ENCODE data around the gene SOWAHA.

The SOWAHA gene

GRCh38 chr5:132808866-132809265 is 4.2 kb upstream of the SOWAHA start:
- no peak for DNase-seq

GRCh38 chr5:132810605-132811004 is 2.5 kb upstream of the SOWAHA start:
- no peak for DNase-seq

- DNase-seq, result no peak
Observed at GRCh38 chr5:132812123-132812765, 858 bp upstream of the SOWAHA start.

- DNase-seq, result peak in 1 of 2 experiments; percentile 37
Observed at GRCh38 chr5:132813599-132814502, 749 bp downstream of the SOWAHA start.

GRCh38 chr5:132814503-132815294 is 1.6 kb downstream of the SOWAHA start:
- DNase-seq, result no peak

GRCh38 chr5:132815454-132815853 is 2.4 kb downstream of the SOWAHA start:
- no peak for DNase-seq

- no peak for DNase-seq
Observed at GRCh38 chr5:132816083-132816482, 3.0 kb downstream of the SOWAHA start.

- DNase-seq, result no peak
Observed at GRCh38 chr5:132816554-132816953, 3.5 kb downstream of the SOWAHA start.

GRCh38 chr5:132817011-132817410 is 3.9 kb downstream of the SOWAHA start:
- no peak for DNase-seq

- DNase-seq, result no peak
Observed at GRCh38 chr5:132819468-132819867, 6.4 kb downstream of the SOWAHA start.

- DNase-seq, result peak; percentile 96 to 97
Observed at GRCh38 chr5:132820162-132820754, 7.2 kb downstream of the SOWAHA start.

GRCh38 chr5:132821350-132821749 is 8.2 kb downstream of the SOWAHA start:
- DNase-seq, result no peak

- DNase-seq, result no peak
Observed at GRCh38 chr5:132821791-132822190, 8.7 kb downstream of the SOWAHA start.

GRCh38 chr5:132822650-132823480 is 9.8 kb downstream of the SOWAHA start:
- DNase-seq, result no peak

- no peak for DNase-seq
Observed at GRCh38 chr5:132823481-132824050, 10.5 kb downstream of the SOWAHA start.

GRCh38 chr5:132824426-132824825 is 11.3 kb downstream of the SOWAHA start:
- DNase-seq, result no peak

GRCh38 chr5:132825033-132825833 is 12.1 kb downstream of the SOWAHA start:
- no peak for DNase-seq

GRCh38 chr5:132825834-132826391 is 12.8 kb downstream of the SOWAHA start:
- peak in 1 of 2 experiments; percentile 42 for DNase-seq

GRCh38 chr5:132826424-132827082 is 13.5 kb downstream of the SOWAHA start:
- DNase-seq, result no peak

All from activated CD4-positive, alpha-beta T cell treated with anti-CD3 and anti-CD28 coated beads, Interleukin-2, amount 50 U/mL, for 48 hours (primary cell).